Ecto neural progenitor cell (in vitro differentiated cells): ENCODE data around the gene AATK.
"Not testable (repeated sequence)": the region's sequence is repeated elsewhere in the genome, so short reads cannot be mapped to it uniquely, and the experiment has no call there.

Experiments
- DNase-seq: peaks from one replicate; pipeline ENCODE4 v3.0.0-alpha.2; 2018; ENCODE audit warnings: low spot score

Gene AATK

DNA sequence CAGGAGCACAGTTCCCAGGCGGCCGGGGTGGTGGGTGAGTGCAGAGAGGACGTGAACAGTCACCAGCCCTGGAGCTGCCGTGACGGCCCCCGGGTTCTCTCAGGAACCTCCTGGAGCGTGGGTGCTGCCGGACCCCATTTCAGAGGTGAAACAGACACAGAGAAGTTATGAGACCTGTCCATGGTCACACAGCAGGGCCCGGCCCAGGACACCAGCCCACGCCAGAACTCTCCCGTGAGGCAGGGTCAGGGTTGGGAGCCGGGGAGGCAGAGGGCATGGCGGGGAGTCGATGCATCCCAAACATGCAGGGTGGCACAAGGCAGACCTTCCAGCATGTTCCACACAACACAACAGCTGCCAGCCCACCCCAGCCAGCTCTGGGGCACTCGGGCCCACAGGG is 4.5 kb downstream of the AATK start:
- DNase-seq: no peak

DNA sequence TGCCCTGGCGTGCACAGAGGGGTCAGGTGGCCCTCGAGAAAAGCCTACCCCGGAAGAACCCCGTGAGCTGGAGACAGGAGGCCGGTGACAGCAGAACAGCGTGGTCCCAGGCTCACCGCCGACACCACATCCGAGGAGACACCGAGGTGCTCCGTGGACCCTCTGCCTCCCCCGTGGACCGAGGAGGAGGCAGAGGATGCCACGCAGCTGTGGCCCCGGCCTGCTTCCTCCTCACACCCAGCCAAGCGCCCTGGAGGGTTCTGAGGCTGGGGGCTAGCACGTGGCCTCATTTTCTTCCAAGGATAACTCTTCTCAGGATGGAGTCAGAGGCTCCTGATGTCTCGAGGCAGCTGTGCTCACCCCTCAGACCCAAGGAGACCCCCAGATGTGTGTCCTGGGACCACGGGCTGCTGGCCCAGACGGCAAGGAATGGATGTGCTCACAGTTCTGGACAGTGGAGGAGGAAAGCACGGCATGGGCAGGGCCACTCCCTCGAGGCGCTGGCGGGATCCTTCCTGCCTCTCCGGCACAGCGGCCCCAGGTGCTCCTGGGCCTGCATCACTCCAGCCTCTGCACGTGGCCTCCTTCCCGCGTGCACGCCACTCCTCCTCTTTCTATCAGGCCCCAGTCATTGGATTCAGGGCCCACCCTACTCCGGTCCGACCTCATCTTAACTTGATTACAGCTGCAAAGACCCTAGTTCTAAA is 5.1 kb downstream of the AATK start:
- no peak for DNase-seq

DNA sequence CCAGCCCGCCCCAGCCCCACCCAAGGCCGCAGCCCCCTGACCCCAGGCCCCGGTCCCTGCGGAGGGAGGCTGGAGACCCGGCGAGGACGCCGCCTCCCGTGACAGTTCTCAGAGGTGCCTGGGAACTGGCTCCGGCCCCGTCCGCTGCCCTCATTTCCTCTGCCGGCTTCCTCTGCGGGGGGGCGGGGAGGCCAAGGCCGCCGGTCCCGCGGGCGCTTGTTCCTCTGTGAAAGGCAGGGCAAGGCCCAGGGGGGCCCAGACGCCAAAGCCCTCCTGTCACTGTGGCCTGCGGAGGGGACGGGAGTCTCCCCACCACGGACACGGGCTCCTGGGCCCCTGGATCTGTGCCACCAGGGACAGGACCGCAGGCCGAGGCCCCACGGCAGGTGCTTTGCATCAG is 5.7 kb downstream of the AATK start:
- DNase-seq: no peak

DNA sequence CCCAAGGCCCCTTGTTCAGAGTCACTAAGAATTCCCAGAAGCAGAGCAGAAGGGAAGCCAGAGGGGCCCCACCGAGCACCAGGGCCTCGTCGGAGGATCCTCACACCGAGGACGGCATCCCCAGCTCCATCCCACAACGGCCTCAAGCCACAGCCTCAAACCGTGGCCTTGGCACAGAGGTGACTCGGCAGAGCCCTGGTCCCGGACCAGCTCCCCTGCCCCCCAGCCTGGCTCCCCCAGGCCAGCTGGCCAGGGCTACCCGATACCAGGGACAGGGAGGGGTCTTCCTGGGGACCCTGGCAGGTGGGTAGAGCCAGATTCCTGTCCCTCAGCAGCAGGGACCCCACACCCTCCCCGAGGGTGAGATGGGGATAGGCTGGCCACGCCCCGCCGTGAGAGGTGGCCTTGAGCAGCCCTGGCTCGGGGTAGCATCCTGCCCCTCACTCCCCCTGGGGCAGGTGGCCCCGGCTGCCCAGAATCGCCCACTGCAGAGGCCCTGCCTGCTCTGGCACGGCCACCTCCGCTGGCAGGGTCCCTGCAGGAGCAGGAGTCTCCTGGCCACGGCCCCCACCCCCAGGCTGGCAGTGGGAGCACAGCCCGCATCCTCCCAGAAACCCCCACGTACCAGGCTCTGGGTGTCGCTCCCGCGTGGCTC is 6.3 kb downstream of the AATK start:
- DNase-seq: no peak

DNA sequence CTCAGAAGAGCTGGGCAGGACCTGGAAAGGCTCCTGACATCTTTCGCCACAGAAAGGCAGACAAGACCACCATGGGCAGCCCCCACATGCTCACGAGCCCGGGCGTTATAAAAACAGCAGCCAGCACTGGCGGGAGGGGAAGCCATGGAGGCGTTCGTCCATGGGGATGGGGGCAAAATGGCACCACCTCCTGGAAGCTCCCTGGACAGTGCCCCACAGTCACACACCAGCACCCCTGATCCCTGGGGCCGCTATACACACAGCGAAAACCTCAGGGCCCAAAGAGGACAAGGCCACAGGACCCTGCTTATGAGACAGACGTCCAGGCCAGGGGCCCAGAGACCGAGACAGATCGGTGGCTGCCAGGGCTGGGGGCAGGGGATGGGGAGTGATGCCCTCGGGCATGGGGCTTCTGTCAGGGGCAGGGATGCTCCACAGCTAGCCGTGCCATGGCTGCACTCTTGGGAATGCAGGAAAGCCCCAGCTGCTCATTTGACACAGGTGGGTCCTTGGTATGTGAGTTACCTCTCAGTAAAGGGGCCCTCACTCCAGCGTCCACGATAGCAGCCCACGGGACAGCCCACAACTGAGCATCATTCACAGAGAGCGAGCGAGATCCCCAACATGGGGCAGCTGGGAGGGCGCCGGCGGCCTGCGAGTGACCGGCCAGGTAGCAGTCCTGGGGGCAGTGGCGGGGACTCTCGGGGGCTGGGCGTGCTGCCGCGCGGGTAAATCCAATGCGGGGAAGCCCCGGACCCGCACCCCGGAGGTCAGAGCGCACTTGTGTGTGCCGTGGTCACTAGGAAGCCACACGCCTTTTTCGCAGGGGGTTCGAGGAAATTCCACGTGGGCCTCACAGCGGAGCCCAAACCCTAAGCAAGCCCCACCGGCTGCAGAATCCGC is 7.1 kb downstream of the AATK start:
- no peak for DNase-seq

DNA sequence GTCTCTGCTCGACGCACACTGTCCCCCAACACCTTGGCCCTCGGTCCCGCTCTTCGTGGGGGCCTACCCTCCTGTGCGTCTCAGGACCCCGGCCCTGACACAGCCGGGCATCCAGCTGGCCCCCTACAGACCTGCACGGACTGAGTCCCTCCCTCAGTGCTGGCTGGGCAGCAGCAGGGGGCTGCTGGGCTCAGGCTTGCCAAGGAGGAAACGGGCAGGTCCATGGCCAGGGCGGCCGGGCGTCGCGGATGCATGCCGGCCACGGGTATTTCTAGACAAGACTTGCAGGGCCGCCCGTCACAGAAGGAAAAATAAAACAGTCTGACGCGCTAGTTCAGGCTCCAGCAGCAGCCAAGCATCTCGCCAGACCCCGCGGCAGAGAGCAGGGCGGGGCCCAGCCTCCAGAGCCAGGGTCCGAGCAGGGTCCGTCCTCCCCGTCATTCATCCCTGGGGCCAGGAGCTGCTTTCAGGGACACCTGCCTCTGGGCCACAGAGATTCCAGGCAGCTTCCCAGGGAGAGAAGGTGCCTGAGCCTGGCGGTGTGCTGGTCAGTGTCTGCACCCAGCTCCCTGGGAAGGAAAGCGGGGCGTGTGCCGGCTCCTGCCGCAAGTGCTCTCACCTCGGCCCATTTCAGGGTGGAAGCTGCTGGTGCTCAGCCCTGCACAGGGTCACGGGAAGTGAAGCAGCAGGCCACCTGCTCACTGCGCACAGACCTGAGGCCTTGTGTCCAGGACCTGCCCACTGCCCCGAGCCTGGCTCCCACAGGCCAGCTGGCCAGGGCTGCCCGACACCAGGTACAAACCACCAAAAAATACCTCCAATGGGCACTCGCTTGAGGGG is 8.0 kb downstream of the AATK start:
- DNase-seq: no peak

DNA sequence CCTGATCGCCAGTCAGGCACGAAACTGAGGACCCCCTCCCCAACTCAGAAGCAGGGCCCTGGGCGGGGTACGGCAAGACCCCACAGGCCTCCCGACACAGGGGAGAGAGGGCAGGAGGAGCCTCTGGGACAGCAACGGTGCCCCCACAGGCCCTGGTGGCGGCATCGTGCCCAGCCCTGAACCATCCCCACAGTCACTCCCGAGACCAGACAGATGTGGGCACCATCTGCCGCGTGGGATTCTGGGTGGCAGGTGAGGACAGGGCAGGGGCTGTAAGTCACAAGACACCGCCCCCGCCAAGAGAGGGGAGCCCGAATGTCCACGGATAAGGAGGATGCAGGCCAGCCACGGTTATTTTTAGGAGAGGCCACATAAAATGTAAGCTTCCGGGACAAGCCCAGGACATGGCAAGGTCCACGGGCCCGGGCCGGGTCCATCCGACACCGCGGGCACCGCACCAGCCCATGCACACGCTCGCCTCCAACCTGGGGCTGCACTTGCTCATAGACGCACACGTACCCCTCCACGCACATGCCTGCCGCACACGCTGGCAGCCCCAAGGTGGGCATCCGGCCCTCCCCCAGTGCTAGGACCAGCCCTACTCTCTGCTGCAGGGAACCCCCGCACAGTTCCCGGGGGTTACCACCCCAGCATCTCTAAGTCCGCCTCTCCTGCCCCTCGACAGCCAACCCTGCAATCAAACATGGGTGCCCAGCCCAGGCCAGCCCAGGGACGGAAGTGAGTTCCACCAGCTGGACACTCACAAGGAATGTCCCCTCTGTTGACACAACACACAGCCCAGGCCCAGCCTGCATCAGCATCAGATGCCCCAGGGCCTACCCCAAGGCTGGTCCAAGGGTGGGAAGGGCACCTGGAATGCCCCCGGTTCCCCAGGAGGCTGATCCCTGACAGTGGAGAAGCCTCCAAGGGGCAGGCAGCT is 8.9 kb downstream of the AATK start:
- DNase-seq: no peak

DNA sequence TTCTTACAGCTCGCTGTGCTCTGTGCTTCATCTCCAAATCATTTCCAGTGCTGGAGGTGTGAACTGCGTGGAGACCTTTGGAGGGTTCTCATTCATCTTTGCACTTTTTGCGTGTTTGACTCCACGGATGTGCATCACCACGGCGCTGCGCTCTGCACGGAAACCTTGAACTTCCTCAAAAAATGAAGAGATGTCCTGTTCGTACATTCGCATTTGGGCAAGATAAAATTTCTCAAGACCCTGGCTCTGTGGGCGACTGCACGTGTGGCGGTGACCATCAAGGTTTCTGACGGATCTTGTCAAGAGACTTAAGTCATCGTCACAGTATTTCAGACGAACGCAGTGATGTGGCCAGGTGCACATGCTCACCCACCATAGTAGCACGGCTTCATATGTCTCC is 11.1 kb downstream of the AATK start:
- DNase-seq: no peak

DNA sequence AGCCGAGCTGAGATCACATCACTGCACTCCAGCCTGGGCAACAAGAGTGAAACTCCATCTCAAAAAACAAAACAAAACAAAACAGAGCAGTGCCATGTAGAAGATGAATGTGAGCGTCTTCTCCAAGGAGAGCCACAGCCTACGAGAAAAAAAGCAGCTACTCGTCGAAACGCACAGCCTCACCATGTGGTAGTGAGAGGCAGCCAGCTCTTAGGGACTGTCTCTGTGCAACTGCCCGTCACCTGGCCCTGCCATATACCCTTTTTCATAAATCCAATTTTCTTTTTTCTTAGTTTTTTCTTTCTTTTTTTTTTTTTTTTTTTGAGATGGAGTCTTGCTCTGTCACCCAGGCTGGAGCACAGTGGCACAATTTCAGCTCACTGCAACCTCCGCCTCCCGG is 12.0 kb downstream of the AATK start:
- DNase-seq: not testable (repeated sequence)

DNA sequence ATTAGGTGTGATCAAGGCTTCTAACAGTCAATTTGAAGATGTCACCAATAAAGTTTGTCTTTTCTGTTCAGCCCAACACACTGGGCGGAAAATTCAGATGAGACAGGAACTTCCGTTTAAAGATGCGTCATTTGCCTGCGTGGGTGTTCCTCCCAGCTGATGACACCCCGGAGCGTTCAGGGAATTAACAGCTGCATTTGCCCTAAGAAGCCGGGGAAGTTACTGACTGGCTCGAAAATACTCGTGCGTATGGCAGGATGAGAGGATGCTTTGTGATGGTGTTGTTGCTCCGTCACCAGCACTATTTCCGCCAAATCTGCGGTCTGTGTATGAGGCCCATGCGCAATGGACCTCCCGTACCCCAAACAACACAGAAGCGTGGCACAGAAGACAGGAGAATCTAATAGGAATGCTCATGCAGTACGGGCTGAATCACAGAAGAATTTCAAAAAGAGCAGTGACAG is 12.6 kb downstream of the AATK start:
- no peak for DNase-seq

DNA sequence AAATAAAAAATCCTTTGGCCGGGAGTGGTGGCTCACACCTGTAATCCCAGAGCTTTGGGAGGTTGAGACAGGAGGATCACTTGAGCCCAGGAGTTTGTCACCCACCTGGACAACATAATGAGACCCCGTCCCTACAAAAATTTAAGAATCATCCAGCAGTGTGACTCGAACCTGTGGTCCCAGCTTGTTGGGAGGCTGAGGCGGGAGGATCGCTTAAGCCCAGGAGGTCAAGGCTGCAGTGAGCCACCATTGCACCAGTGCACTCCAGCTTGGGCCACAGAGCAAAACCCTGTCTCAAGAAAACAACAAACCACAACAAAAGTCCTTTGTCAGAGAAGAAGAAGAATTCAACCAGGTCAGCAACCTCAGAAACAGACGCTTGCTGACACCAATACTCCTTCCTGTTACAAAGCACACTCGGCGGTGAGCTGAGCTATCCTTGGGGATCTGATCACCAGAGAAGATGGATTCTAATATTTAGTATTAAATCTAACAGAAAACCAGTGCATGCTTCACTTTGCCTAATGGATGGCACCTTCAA is 13.7 kb downstream of the AATK start:
- DNase-seq: no peak

DNA sequence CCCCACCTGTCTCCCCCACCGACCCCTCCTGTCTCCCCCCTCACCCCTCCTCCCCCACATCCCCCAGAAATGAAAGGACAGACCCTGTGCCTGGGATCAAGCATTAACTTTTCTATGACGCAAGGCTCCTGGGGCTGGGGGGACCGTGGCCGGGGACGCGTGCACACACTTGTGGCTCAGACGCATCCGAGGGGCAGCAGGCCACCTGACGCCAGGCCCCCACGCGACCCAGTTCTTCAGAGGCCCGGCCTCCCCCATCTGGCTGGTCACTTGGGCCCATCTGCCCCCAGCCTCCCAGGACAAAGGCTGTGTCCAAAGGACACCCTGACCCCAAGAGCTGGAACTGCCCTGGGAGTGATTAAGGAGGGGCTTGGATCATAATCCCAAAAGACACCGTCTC is 14.7 kb downstream of the AATK start:
- DNase-seq: no peak

DNA sequence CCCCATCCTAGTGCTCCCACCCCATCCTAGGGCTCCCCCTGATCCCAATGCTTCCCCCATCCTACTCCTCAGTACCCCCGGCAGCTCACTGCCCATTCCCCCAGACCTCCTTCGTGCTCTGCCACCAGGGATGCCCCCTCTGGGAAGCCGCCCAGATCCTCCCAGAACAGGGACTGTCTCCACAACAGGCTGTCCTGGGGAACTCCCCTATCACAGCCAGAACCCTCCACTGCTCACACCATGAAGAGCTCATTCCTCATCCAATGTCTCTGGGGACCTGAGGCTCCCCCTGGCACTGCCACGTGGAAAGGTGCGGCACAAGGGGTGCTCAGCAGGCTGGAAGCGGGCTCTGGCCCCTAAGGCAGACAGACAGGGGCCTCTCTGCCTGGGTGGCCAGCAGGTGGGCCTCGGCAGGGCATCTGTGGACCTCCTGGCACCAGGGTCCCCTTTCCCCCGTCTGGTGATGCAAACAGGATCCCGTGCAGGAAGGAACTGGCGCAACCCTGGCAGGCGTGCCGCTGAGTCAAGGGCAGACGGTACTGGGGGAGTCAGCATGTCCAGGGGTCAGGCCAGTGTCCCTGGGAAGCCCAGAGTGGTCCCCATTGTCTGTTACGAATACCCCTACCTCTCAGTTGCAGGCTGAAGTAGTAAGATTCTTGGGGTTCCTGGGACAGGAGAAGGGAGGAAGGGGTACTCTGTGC is 15.5 kb downstream of the AATK start:
- DNase-seq: no peak

DNA sequence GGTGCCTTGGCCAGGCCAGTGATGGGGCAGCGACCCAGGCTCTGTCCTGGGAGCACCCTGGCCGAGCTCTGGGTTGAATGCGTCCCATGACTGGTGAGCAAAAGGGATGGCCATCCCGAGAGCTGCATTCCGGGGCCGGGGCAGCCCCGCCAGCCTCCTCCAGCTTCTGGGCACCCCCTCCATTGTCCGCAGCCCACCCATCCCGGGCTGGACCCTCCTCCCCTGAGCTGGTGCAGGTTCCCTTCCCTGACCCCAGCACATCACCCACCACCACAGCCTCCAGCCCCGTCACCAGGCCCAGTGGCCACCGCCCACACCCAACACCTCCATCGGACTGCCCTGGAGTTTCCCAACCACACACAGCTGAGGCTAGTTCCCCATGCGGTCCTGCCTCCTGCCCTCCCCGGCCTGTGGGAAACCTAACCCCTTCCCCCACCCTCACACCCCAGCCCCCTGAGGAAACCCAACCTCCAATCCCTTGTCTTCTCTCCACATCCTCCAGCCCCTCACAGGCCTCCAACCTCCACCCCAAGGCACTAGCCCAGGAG is 17.0 kb downstream of the AATK start:
- no peak for DNase-seq

DNA sequence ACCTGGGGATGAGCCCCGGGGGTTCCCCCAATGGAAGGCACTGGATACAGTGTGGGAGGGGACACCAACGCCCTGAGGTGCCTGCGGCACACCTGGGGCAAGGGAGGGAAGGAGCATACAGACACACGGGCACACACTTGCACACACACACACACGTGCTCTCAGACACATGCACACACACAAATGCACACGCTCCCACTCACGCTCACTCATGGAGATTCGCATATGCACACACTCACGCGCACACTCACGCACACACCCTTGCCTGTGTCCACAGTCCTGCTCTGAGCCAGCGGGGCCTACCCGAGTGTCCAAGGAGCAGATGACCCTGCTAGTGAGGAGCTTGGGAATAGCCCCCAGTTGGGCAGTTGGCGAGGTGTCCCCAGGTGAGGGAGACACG is 17.4 kb downstream of the AATK start:
- DNase-seq: no peak

DNA sequence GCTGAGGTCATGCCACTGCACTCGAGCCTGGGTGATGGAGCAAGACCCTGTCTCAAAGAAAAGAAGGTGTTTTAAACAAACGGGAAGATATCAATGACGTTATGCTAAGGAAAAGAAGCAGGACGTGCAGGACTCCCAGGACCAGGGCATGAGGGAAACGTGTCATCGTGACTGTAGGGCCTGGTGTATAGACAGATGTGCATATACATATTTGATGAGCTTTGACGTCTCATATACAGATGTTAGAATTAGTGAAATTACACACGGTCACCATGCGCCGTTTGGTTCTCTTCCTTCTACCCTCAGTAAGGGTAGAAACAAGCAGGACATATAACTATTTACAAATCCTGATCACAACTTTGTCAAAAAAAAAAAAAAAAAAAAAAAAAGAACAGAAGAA is 18.3 kb downstream of the AATK start:
- DNase-seq: no peak

DNA sequence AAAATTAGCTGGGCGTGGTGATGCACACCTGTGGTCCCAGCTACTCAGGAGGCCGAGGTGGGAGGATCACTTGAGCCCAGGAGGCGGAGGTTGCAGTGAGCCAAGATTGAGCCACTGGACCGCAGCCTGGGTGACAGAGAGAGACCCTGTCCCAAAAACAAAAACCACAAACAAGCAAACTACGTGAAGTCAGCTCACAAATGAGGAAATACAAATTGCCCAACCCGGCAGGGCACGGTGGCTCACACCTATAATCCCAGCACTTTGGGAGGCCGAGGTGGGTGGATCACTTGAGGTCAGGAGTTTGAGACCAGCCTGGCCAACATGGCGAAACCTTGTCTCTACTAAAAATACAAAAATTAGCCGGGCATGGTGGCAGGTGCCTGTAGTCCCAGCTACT is 19.8 kb downstream of the AATK start:
- not testable (repeated sequence) for DNase-seq

DNA sequence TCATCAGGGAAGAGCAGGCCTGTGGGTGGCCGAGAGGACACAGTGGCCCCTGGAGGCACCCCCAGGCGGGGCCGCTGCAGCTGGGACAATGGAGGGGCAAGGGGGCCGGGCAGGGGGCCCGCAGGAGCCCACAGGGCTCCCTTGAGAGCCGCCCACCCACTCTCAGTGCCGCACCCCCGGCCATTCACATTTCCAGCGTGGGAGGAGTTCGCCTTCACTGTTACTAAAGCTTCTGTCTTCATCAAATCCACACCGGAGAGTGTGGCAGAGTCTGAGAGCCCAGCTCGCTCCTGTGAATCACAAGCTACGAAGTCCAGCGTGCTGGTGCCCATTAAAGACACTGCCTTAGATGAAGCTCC is 21.6 kb downstream of the AATK start:
- DNase-seq: no peak

DNA sequence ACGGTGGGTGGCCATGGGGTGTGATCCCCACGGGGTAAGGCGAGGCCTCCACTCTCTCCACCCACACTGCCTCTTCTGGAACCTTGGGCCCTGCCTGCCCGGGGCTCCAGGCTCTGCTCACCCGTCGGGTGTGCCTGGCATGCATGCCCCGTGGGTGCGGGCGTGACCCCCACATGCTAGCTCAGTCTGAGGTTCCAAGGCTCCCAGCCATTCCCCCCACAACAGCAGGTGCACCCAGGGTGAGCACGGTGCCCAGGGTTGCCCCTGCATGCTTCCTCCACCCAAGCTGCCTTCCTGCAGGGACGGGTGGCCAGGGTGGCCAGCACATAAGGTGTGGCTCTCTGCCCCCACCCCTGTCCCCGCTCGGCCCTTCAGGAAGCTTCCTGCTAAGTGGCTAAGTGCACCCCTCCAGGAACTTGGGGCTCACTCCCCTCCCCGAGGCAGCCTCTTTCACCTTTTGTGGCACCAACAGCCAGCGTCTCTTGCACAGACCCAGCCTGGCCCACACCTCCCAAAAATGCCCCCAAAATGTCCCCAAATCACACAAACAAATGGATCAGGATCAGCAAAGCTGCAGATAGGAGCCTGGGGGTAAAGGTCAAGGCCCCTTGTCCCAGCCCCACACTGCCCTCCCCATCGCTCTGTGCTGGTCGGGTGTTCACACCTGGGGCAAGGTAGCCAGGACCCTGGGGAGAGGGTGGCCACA is 22.2 kb downstream of the AATK start:
- DNase-seq: no peak
